ENCODE results near the gene NABP1.

The NABP1 gene

DNA sequence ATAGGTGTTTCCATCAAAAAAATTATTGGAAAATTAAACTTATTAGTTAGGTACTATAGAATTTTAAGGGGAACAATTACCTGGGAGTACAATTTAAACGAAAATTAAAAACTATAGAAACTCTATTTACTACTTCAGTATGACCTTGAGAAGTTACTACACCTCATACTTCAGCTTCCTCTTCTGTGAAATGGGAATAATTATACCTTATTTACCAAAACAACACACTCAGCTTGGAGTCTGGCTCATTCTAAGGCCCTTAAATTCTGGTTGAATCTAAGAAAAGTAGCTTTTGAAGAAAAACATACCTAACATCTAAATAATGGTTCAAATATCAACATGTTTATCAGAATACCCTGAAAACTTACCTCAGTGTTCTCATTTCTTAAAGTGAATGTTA, 2.7 kb downstream of the NABP1 start:
- DNase-seq (ENCODE audit: low read depth in 2 of 2), result no peak

DNA sequence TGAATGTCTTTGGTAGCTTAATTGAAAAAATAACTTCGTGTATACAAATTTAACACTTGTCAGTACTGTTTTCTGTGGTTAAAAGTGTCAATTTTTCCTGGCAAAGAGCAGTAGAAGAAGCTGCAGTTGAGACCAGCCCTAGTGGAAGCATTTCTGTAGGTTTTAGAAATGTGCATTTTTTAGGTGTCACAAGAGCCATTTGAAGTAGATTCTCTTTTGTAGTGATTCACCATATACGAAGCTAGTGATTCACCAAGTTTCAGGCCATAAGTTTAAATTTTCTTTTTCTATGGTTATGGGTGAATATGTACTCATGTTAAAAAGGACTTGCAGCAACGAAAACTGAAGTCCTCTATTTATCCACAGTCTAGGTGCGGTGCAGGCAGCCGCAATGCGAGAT, 4.2 kb downstream of the NABP1 start:
- DNase-seq (ENCODE audit: low read depth in 2 of 2), result no peak

DNA sequence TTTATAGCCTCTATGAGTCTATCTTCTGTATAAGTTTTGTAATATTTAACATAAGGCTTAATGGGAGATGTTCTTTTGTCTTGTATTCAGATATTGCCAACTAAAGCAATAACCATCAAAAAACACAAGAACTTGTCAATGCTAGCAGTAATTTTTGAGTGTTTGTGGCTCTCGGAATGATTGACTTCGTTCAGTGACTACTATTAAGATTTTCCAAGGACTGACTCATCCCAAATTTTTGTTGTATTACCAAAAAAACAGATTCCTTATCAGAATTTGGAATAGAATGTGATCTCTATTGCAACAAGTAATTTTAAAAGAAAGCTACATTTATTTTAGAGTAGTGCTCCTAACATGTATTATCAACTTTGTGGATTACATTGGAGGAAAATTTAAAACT, 8.1 kb downstream of the NABP1 start:
- no peak for DNase-seq (ENCODE audit: low read depth in 2 of 2)

DNA sequence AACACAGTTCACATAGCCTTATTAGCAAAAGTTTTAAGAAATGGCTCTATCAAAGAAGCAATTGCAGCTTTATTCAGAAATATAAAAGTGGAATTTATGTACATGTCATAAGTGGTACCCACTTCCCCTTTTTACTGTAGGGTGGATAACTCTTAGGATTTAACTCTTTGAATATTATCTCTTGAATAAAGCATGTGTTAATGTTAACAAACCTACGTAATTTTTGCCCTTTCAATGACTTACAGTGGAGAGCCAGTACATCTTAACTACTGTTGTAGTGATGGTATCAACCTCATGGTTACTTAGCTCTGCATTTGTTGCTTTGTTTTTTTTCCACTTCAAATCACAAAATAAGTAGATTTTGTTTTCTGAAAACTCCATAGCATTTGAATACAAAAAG, 8.8 kb downstream of the NABP1 start:
- no peak for DNase-seq (ENCODE audit: low read depth in 2 of 2)

DNA sequence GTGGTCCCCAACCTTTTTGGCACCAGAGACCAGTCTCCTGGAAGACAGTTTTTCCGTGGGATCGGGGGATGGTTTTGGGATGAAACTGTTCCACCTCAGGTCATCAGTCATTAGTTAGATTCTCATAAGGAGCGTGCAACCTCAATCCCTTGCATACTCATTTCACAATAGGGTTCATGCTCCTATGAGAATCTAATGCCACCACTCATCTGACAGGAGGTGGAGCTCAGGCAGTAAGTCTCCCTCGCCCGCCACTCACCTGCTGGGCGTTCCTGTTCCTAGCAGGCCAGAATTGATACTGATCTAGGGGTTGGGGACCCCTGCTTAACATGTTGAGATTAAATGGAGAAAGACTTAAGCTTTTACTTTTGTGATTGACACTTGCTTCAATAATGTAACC, 9.9 kb downstream of the NABP1 start:
- no peak for DNase-seq (ENCODE audit: low read depth in 2 of 2)

DNA sequence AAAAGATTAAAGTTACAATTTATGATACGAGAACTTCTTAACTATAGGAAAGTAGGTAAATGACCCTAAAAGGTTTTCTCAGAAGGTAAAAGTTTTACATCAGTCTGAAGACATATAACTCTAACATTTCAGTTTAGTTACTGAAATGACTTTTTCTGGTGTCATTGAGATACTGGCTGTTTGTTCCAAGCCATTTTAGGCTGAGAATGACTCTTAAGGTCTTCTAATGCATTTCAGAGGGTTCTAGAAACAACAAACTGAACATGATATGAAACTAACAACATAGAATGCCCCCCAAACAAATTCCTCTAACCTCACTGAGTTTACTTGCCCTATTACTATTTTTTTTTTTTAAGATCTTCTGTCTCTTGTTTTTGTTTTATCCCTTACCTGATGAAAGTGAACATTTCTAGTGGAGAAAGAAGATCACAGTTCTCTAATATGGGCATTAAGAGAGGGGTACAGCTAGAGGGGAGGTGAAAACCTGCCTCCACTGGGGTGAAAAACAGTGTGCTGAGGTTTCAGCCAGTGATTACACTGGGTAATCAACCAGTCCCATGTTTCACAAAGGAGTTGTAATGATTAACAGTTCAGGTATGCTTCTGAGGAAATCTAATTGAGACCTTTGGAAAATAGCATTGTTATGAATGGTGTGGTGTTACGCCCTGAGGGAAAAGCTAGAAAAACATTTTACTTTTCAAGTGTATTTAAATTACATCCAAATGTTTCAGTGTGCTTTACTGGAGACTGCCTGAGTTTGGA, 11.2 kb downstream of the NABP1 start:
- DNase-seq (ENCODE audit: low read depth in 2 of 2), result no peak

DNA sequence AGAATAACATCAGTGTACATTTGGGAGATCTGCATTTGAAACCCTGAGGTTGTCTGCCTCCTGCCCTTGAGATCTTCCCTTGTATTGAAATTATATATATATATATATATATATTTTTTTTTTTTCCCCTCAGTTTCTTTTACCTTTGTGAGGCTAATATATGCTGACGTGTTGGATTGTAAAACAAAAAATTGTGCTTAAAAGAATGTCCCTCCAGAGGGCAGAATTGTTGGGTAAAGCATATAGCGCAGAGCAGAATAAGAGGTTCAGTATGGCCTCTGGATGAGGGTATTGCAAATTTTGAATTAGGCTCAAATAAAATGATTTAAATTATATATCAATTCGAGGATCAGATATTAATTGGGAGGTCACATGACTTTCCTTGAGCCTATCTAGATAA, 12.4 kb downstream of the NABP1 start:
- no peak for DNase-seq (ENCODE audit: low read depth in 2 of 2)

DNA sequence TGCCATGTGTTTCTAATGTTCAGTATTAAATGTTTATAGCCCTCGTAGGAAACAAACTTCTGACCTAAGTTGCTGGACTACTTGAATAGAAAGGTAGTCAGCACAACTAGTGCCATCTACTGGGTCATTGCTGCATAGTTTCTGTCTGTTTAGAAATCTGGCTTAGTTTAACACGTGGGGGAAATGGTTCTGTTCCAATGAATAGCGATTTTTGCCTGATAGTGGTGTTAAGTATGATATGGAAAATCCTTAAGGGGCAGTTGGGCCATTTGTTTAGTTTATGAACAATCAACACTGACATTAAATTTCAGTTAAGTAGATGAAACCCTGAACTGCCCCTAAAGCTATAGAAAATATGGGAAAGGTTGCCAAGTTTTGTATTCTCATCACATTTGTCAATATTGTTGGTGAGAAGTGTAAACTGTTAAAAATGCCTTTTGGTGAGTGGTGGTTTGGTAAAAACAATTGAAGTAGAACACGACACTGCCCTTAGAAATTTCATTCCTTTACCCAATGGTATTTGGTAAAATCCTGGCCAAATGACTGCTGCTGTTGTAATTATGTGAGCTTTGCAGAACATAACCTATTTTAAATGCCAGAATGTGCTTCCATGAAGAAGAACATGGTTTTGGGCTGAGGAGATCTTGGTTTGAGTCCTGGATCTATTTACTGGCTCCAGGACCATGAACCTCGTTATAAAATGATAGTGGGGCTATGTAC, 13.2 kb downstream of the NABP1 start:
- no peak for DNase-seq (ENCODE audit: low read depth in 2 of 2)

DNA sequence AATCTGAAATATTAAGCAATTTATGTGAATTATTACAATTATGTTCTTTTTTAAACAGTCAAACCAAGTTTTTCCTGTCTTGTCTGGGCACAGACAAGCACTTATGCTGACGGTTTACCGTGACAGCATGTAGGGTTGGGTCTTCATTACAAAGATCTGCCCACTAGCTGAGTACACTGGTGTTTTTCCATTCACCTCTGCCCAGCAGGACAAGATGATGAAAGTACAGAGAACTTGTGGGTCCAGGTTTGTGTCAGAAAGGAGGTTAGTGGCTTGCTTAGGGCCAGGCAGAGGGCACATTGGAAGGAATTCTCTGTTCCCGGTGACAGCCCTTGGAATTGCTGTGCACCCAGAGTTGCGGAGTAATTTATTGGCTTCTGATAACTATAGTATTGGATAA, 14.0 kb downstream of the NABP1 start:
- DNase-seq (ENCODE audit: low read depth in 2 of 2), result no peak

DNA sequence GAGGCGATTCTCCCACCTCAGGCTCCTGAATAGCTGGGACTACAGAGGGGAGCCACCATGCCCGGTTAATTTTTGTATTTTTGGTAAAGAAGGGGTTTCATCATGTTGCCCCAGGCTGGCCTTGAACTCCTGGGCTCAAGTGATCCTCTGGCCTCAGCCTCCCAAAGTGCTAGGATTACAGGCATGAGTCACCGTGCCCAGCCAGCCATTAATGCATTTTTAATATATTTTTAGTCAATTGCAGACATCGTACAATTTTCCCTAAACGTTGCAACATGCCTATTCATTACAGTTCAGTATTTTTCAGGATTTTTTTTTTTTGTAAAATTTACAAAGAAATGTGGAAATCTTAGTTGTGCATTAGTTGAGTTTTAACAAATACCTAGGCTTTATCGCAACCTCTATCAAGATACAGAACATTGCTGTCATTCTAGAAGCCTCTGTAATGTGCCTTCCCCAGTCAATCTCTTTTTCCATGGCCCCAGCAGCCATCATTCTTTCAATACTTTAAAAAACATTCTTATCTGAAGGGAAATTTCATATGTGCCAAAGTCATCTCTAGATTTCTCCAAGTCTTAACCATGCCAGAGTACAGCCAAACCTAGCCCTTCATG, 14.7 kb downstream of the NABP1 start:
- no peak for DNase-seq (ENCODE audit: low read depth in 2 of 2)

DNA sequence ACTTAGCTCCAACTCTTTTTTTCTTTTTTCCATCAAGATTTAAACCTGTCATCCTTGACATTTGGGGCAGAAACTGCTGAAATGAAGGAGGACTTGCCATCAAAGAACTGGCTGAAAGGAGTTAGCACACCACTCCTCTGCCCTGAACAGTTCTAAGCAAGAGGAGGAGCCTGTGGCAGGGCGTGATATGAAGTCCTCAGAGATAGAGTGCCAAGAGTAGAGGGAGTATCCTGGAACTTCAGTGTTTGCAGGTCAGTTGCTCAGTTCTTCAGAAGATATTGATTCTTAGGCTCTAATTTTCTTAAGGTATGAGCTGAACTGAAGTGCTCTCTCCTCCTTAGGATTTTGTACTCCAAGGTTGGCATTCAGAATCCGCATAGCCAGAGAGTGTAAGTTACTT, 15.2 kb downstream of the NABP1 start:
- DNase-seq (ENCODE audit: low read depth in 2 of 2), result no peak

DNA sequence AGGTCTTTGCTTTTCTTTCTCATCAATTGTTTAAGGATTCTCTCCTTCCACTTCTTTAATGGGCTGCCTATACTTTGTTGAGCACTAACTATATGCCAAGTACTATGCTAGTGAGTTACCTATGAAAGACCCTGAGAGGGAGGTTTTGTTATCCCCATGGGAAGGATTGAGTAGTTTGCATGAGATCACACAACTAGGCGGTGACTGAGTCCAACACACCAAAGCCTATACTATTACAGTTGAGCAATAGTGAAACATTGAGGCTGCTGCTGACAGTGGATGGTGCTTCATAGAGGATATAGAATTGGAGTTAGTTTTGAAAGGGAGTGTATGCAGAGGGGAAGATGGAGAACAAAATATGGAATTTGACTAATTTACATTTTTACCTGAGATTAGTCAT, 15.8 kb downstream of the NABP1 start:
- DNase-seq (ENCODE audit: low read depth in 2 of 2), result no peak

DNA sequence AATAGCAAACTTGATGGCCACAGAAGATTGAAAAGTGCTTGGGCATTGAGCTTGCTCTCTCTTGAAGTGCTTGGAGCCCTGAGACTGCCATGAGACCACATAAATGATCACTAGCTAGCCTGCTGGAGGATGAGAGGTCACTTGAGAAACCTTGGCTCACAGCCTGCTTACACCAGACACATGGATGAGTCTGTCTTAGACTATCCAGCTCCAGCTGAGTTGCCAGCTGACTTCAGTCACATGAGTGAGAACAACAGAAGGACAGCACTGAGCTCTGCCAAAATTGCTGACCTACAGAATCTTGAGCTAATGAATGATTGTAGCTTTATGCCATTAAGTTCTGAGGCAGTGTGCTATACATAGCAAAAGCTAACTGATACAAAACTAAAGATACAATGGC, 18.1 kb downstream of the NABP1 start:
- no peak for DNase-seq (ENCODE audit: low read depth in 2 of 2)

DNA sequence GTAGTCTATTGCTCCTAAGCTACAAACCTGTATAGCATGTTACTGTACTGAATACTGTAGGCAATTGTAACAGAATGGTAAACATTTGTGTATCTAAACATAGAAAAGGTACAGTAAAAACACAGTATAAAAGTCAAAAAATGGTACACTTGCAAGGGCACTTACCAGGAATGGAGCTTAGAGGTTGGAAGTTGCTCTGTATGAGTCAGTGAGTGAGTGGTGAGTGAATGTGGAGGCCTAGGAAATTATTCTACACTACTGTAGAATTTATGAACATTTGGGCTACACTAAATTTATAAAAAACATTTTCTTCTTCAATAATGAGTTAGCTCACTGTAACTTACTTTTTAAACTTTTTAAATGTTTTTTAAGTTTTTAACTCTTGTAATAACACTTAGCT, 19.0 kb downstream of the NABP1 start:
- DNase-seq (ENCODE audit: low read depth in 2 of 2), result no peak

DNA sequence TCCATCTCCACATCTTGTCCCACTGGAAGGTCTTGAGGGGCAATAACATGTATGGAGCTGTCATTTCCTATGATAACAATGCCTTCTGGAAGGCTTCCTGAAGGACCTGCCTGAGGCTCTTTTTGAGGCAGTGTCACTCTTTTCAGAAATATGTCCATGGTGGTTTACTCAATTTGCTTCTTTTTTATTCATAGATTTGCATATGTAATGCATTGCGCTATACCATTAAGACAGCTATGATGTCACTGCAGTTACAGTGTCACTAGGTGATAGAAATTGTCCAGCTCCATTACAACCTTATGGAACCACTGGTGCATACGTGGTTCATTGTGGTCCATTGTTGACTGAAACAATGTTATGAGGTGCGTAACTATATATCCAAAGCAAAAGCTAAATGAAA, 19.9 kb downstream of the NABP1 start:
- no peak for DNase-seq (ENCODE audit: low read depth in 2 of 2)

DNA sequence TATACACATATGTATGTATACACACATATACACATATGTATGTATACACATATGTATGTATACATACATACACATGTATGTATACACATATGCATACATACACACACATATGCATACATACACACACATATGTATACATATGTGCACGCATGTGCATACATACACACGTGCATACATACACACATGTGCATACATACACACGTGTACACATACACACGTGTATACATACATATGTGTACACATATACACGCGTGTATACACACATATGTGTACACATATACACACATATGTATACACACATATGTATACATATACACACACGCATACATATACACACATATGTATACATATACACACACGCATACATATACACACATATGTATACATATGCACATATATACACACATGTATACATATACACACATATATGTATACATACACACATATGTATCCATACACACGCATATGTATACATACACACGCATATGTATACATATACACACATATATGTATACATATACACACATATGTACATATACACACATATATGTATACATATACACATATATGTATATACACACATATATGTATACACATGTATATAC, 21.5 kb downstream of the NABP1 start:
- no peak for DNase-seq (ENCODE audit: low read depth in 2 of 2)

DNA sequence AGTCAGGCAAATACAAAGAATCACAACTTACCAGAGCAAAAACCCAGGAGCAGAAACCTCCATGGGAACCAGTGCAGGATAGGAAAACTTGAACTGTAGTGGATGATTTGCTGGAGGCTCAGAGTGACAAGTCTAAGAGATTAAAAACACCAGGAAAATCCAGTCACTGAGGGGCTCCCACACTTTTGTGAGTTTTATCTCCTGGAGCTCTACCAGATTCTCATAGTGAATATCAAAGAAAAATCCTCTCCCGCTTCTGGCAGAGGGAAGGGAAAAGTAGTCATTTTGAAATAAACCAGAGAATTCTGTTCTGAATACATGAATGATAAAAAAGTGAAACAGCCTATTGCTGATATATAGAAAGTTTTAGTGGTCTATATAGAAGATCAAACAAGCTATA, 23.1 kb downstream of the NABP1 start:
- no peak for DNase-seq (ENCODE audit: low read depth in 2 of 2)

DNA sequence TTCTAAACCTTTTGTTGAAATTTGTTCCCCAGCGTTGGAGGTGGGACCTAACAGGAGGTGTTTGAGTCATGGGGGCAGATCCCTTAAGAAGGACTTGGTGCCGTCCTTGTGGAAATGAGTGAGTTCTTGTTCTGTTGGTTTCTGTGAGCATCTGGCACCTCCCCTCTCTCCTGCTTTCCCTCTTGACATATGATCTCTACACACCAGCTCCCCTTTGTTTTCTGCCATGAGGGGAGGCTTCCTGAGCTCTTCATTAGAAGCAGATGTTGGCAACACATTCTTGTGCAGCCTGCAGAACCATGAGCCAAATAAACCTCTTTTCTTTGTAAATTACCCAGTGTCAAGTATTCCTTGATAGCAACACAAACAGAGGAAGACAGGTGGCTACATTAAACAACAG, 23.8 kb downstream of the NABP1 start:
- DNase-seq (ENCODE audit: low read depth in 2 of 2), result no peak

DNA sequence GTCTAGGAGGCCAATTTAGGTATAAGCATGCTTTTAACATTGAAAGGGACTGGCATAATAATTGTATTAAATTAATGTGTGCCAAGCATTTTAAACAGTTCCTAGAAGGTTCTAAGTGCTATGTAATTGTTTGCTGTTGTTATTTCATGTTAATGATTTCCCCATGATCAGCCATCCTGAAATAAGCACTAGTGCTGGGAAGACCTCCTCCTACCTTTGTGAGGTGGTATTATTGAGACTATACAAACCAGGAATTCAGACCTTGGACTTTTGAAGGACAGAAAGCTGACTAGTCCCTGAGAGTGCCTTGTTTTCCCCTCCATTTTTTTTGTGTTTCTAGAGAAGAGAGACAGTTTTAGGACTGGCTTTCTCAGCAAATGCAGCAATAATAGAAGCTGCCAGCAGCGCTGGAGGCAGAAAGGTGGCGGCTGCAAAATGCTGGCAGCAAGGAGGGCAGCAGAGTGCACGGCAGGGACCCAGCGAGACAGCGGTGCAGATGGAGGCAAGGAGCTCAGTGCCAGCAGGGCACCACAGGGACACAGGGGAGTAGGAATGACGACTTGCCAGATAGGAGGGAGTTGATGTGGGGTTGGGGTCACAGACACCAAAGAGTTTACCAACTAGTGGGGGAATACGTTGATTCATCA, 25.3 kb downstream of the NABP1 start:
- no peak for DNase-seq (ENCODE audit: low read depth in 2 of 2)

DNA sequence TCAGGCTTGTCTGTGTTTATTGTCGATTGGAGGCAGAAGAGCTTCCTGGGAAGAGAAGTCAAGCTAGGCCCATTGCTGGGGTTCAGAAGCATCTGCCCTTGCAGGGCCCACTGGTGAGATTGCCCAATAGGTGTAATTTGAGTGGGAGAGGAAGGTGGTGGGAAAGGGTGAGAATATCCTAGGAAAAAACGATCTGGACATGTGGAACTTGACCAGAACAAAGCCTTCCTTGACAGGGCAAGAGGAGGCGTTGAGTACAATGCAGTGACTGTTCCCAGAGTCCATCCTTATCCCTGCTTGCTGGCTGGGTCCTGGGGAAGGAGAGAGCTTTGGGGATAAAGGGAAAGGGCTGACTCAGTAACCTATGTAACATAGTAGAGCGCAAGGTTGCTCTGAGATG, 27.1 kb downstream of the NABP1 start:
- no peak for DNase-seq (ENCODE audit: low read depth in 2 of 2)

DNA sequence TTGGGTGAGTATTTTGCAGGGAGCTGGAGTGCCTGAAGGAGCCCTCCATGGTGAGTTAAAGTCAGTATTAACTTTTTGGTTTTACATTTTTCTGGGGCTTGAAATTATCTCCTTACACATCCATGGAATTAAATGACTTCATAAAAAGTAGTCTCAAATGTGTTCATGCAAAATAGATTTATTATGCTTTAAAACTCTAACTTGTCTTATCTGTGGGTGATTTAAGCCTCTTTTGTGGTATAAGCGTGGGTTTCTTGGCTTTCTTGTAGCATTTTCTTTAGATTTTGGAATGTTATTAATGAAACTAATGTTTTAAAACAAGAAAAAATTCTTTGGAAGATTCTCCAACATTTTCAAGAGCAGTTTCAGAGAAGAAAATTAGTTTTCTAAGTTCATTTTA, 27.8 kb downstream of the NABP1 start:
- DNase-seq (ENCODE audit: low read depth in 2 of 2), result no peak

DNA sequence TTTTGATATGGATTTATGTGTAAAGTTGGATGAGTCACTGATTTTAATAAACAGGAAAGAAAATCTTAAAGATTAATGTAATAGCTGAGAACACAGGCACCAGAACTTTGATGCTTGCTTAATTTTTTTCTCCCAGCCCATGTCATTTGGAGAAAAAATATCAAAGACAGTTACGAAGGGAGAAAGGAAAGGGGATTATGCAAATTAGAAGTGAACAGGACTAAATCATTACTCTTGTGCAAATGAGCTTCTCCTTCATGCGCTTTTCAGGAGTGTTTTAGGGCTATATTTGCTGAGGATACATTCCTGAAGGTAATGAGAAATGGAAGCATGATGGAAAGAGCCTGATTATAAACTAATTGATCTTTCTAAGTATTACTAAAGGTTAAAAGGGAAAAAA, 28.9 kb downstream of the NABP1 start:
- no peak for DNase-seq (ENCODE audit: low read depth in 2 of 2)

Measured in stimulated activated CD8-positive, alpha-beta memory T cell treated with anti-CD3 and anti-CD28 coated beads, Interleukin-15, amount 100 ng/mL, for 48 hours (primary cell).